Measurements from ENCODE around the gene EIF2S2. TPM values are rescaled to one million over a fixed set of nuclear protein-coding genes. Genes with fewer than 3 reads are reported as not detected.

EIF2S2 gene
- total RNA-seq, 1 experiment from 2014 or later: 179 TPM

GRCh38 chr20:34041226-34041625 lies 70.8 kb downstream of the EIF2S2 start:
- Mint-ChIP-seq H3K4me1 (ENCODE audit: low read depth, unreplicated experiment) (peaks cover 38% of the 10 kb centered on the region), H3K4me3 (ENCODE audit: low read depth, unreplicated experiment) (no peak overlapping the region), H3K36me3 (ENCODE audit: insufficient read depth, unreplicated experiment) (peaks cover 14% of the 10 kb centered on the region), H3K27me3 (ENCODE audit: unreplicated experiment) (no peaks in the 10 kb centered on the region), H3K9me3 (ENCODE audit: low read depth, unreplicated experiment) (no peaks in the 10 kb centered on the region), H3K27ac (ENCODE audit: unreplicated experiment) (no peak overlapping the region)
- BruUV-seq (replicated peaks): no TSS peak
- intact Hi-C loops (cut with micrococcal nuclease; ENCODE audit: unreplicated experiment): no loop called here
- TF ChIP-seq, protein P1, sequence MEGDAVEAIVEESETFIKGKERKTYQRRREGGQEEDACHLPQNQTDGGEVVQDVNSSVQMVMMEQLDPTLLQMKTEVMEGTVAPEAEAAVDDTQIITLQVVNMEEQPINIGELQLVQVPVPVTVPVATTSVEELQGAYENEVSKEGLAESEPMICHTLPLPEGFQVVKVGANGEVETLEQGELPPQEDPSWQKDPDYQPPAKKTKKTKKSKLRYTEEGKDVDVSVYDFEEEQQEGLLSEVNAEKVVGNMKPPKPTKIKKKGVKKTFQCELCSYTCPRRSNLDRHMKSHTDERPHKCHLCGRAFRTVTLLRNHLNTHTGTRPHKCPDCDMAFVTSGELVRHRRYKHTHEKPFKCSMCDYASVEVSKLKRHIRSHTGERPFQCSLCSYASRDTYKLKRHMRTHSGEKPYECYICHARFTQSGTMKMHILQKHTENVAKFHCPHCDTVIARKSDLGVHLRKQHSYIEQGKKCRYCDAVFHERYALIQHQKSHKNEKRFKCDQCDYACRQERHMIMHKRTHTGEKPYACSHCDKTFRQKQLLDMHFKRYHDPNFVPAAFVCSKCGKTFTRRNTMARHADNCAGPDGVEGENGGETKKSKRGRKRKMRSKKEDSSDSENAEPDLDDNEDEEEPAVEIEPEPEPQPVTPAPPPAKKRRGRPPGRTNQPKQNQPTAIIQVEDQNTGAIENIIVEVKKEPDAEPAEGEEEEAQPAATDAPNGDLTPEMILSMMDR (IDR thresholded peaks at IDR 0.05; ENCODE audit: unreplicated experiment): no peak
- CTCF ChIA-PET: interaction anchor here (0.6 kb wide), 1 partner anchor 217 kb away, joined by 3 read pairs; no protein-coding TSS in a partner anchor
- DNase-seq: no peak

DNA sequence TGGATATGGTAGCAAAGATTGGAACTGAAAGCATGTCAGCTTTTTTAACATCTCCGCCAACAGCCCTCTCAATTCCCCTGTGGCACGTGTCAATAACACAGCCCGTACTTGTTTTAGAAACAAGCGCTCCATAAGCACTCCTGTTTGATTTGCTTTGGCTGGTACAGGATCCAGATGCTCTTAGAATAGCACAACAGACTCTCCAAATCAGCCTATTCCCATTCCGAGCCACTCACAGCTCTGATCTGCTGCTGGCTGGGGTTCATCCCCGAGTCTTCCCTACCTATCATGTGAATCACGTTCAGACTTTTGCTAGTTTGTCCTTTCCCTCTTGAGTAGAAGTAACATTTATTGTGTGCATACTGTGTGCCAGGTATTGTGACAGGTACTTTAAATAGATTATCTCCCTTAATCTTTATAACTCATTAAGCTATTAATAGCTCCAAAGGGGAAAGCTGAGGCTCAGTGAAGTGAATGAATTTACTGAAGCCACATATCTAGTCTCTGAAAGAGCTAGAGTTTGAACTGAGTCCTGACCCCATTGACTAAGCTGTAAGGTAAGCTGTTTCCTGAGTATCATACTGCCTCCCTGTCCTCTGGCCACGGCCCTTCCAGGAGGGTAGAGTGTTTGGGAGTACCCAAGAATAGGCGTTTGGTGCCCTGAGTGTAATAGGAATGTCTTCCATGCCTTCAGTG lies 71.6 kb downstream of the EIF2S2 start:
- CTCF ChIA-PET: interaction anchor here (0.6 kb wide), 1 partner anchor 216 kb away, joined by 3 read pairs; no protein-coding TSS in a partner anchor
- Mint-ChIP-seq H3K36me3 (ENCODE audit: insufficient read depth, unreplicated experiment) (peaks cover 15% of the 10 kb centered on the region), H3K4me3 (ENCODE audit: low read depth, unreplicated experiment) (no peak overlapping the region), H3K27ac (ENCODE audit: unreplicated experiment) (no peak overlapping the region), H3K9me3 (ENCODE audit: low read depth, unreplicated experiment) (no peaks in the 10 kb centered on the region), H3K27me3 (ENCODE audit: unreplicated experiment) (no peaks in the 10 kb centered on the region), H3K4me1 (ENCODE audit: low read depth, unreplicated experiment) (peaks cover 38% of the 10 kb centered on the region)
- BruUV-seq (replicated peaks): no TSS peak
- TF ChIP-seq, protein P1 (IDR thresholded peaks at IDR 0.05; ENCODE audit: unreplicated experiment): no peak
- intact Hi-C loops (cut with micrococcal nuclease; ENCODE audit: unreplicated experiment): no loop called here
- DNase-seq: no peak

Small RNA genes lying within 50 kb of the gene (microRNA-seq; reads per million reads assigned to microRNA genes)
- not detected for gene MIR4755

Other genes starting within 250 kb of the EIF2S2 start
- gene RALY, start 118.3 kb downstream of the EIF2S2 start, total RNA-seq (2022): 253 and 275 TPM in 2 replicates
- gene ASIP, start 129.2 kb upstream of the EIF2S2 start, total RNA-seq (2022): not detected in 2 replicates
- gene AHCY, start 191.1 kb upstream of the EIF2S2 start, total RNA-seq (2022): 169 and 179 TPM in 2 replicates